Osteoblast (primary cell): Measurements from ENCODE around the gene MTR. TPM values are rescaled to one million over a fixed set of nuclear protein-coding genes. Genes with fewer than 3 reads are reported as not detected.

ENCODE experiments used
- DNase-seq: peaks from one replicate; pipeline ENCODE4 v3.0.0; 2011; ENCODE audit warnings: low spot score, mixed read lengths; ENCODE audit not compliant: insufficient read length; ENCODE audit errors: missing footprints
- H2AFZ ChIP-seq: 2 replicates; pipeline ENCODE4 v1.6.0; 2011; ENCODE audit warnings: mild to moderate bottlenecking, low read length
- H3K27ac ChIP-seq: 2 replicates; pipeline ENCODE4 v1.5.1; 2011; ENCODE audit warnings: mild to moderate bottlenecking, low read depth, low read length, moderate library complexity
- H3K27me3 ChIP-seq: 2 replicates; pipeline ENCODE4 v1.6.0; 2012; ENCODE audit warnings: mild to moderate bottlenecking, control low read depth, inconsistent platforms, low read length, moderate library complexity; ENCODE audit not compliant: insufficient read depth
- H3K36me3 ChIP-seq: 2 replicates; pipeline ENCODE4 v1.5.1; 2011; ENCODE audit warnings: mild to moderate bottlenecking, low read length, control low read depth, moderate library complexity; ENCODE audit not compliant: insufficient read depth
- H3K4me1 ChIP-seq: 2 replicates; pipeline ENCODE4 v1.5.1; 2011; ENCODE audit warnings: mild to moderate bottlenecking, low read length, control low read depth, moderate library complexity; ENCODE audit not compliant: insufficient read depth
- H3K4me2 ChIP-seq: 2 replicates; pipeline ENCODE4 v1.6.0; 2011; ENCODE audit warnings: mild to moderate bottlenecking, low read length; ENCODE audit not compliant: insufficient read depth
- H3K4me3 ChIP-seq: fragments of 200-600 bp; sonication (generic); 3 replicates; pipeline ENCODE4 v1.5.1; 2012; ENCODE audit warnings: mild to moderate bottlenecking, low read length, inconsistent platforms; ENCODE audit not compliant: insufficient read depth
- H3K79me2 ChIP-seq: 2 replicates; pipeline ENCODE4 v1.6.0; 2012; ENCODE audit warnings: mild to moderate bottlenecking, low read length, control low read depth, inconsistent platforms; ENCODE audit not compliant: insufficient read depth
- H3K9me3 ChIP-seq: 2 replicates; pipeline ENCODE4 v1.5.1; 2011; ENCODE audit warnings: low read depth, low read length, control low read depth
- H4K20me1 ChIP-seq: 2 replicates; pipeline ENCODE4 v1.6.0; 2012; ENCODE audit warnings: mild to moderate bottlenecking, low read length, control low read depth; ENCODE audit not compliant: insufficient read depth
- total RNA-seq: library from RNA; depleted of rRNA; stranded (reverse); fragments of >200 nt; gene quantifications from 2 replicates; pipeline ENCODE4 v1.2.3, GENCODE V29; 2012
- TF ChIP-seq, protein P1 (sequence below): IDR thresholded peaks from 2 replicates; pipeline ENCODE4 v1.5.1; 2011; ENCODE audit warnings: mild to moderate bottlenecking, low read depth, low read length, moderate library complexity; ENCODE audit errors: extremely low read depth

Gene MTR
- total RNA-seq, 1 donor: 30.0 TPM

DNA sequence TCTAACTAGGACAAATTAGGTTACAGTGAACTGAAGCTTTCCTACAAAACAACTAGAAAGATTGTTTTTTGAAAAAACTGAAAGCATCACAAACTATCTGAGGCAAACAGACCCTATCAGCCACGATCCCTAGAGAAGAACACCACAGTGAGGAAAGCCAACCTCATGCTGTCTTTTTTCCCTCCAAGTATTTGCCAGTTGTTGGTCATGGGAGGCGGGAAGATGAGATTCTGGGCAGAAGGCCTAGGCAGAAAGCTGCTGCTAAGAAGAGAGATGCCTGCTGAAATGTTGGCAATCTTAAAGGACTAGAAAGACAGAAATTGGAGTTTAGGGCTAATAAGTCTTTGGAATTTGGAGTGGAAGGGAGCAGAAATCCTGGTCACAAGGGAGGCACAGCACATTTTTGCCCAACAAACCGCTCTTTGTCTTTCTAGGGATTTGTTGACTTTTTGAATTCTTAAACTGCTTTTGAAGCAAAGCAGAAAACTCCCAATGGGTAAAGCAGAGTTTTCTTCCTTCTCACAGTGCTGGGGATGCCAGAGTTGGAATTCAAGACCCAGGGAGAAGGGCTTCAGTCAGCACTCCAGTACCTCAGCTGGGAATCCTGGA, 125.3 kb downstream of the MTR start:
- H3K4me3 ChIP-seq: no peak overlapping the region
- no peaks in the 10 kb centered on the region for H3K36me3 ChIP-seq
- H4K20me1 ChIP-seq: no peaks in the 10 kb centered on the region

DNA sequence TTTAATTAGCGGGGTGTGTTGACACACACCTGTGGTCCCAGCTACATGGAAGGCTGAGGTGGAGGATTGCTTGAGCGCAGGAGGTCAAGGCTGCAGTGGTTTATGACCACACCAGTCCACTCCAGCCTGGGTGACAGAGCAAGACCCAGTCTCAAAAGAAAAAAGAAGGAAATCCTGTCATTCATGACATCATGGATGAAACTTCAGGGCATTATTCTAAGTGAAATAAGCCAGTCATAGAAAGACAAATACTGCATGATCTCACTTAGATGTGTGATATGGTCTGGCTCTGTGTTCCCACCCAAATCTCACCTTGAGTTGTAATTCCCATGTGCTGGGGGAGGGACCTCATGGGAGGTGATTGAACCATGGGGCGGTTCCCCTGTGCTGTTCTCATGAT, 126.5 kb downstream of the MTR start:
- Histone ChIP-seq H3K4me2 (no peak overlapping the region), H4K20me1 (no peaks in the 10 kb centered on the region), H3K79me2 (no peaks in the 10 kb centered on the region), H3K4me3 (no peak overlapping the region), H3K9me3 (no peaks in the 10 kb centered on the region), H2AFZ (no peak overlapping the region), H3K4me1 (no peaks in the 10 kb centered on the region), H3K27ac (no peak overlapping the region), H3K36me3 (no peaks in the 10 kb centered on the region), H3K27me3 (no peaks in the 10 kb centered on the region)
- TF ChIP-seq, protein P1, sequence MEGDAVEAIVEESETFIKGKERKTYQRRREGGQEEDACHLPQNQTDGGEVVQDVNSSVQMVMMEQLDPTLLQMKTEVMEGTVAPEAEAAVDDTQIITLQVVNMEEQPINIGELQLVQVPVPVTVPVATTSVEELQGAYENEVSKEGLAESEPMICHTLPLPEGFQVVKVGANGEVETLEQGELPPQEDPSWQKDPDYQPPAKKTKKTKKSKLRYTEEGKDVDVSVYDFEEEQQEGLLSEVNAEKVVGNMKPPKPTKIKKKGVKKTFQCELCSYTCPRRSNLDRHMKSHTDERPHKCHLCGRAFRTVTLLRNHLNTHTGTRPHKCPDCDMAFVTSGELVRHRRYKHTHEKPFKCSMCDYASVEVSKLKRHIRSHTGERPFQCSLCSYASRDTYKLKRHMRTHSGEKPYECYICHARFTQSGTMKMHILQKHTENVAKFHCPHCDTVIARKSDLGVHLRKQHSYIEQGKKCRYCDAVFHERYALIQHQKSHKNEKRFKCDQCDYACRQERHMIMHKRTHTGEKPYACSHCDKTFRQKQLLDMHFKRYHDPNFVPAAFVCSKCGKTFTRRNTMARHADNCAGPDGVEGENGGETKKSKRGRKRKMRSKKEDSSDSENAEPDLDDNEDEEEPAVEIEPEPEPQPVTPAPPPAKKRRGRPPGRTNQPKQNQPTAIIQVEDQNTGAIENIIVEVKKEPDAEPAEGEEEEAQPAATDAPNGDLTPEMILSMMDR: no peak
- no peak for DNase-seq

More for the DNA sequence above, 125.3 kb downstream of the MTR start:
- TF ChIP-seq, protein P1: no peak
- Histone ChIP-seq H3K4me2 (no peak overlapping the region), H3K9me3 (no peaks in the 10 kb centered on the region), H3K27ac (no peak overlapping the region), H3K4me1 (no peaks in the 10 kb centered on the region), H3K79me2 (no peaks in the 10 kb centered on the region), H3K27me3 (no peaks in the 10 kb centered on the region), H2AFZ (no peak overlapping the region)
- DNase-seq: peak; percentile 13

GRCh38 chr1:236922190-236922589, 127.1 kb downstream of the MTR start:
- TF ChIP-seq, protein P1: no peak
- Histone ChIP-seq H4K20me1 (no peaks in the 10 kb centered on the region), H3K36me3 (no peaks in the 10 kb centered on the region), H3K9me3 (no peaks in the 10 kb centered on the region), H2AFZ (no peak overlapping the region), H3K27me3 (no peaks in the 10 kb centered on the region), H3K4me2 (no peak overlapping the region), H3K79me2 (no peaks in the 10 kb centered on the region), H3K4me3 (no peak overlapping the region), H3K4me1 (no peaks in the 10 kb centered on the region), H3K27ac (no peak overlapping the region)
- DNase-seq: no peak

- H3K4me3 ChIP-seq: no peak overlapping the region
- no peaks in the 10 kb centered on the region for H3K27me3 ChIP-seq
- H3K4me2 ChIP-seq: no peak overlapping the region
- no peaks in the 10 kb centered on the region for H3K4me1 ChIP-seq
- H3K27ac ChIP-seq: no peak overlapping the region
- no peak overlapping the region for H2AFZ ChIP-seq
- H3K79me2 ChIP-seq: no peaks in the 10 kb centered on the region
- no peaks in the 10 kb centered on the region for H3K9me3 ChIP-seq
- no peaks in the 10 kb centered on the region for H4K20me1 ChIP-seq
- TF ChIP-seq, protein P1: no peak
- no peak for DNase-seq
- H3K36me3 ChIP-seq: no peaks in the 10 kb centered on the region
Measured at GRCh38 chr1:236925386-236925785, 130.3 kb downstream of the MTR start.
